ENCODE data around the gene NPIPB8. TPM values are rescaled to one million over a fixed set of nuclear protein-coding genes. Genes with fewer than 3 reads are reported as not detected.
"Not testable (repeated sequence)": the region's sequence is repeated elsewhere in the genome, so short reads cannot be mapped to it uniquely, and the experiment has no call there.

Gene NPIPB8
- total RNA-seq (1 to 10 TPM; 1.3 to 1.4 TPM), polyA plus RNA-seq (0.60 TPM)

DNA sequence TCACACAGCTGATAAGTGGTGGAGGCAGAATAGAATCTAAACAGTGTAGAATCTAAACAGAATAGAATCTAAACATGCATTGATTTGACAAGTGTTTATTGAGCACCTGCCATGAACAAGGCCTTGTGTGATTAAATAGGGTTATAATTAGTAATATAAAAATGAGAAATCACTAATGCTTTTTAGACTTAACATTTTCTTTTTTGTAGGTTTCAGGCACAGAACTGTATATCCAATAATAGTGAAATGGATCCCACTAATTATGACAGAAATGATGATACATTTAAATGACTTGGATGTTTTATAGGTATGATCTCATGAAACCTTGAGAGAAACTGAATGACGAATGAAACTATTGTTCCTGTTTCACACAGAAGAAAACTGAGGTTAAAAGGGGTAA, at the start of gene NPIPB8:
Gene NPIPB8 (plus strand): TSS at position 301 of the 400 bp plus-strand sequence. CDS start 296 bp downstream, outside the sequence.
- H3K4me1 ChIP-seq (ENCODE audit: insufficient read depth, low read length); H3K27me3 ChIP-seq (ENCODE audit: insufficient read depth, low read length, poor library complexity, severe bottlenecking); H3K27ac Mint-ChIP-seq; H3K4me3 Mint-ChIP-seq; H3K27me3 Mint-ChIP-seq; H3K4me3 ChIP-seq (ENCODE audit: low read length); H3K4me1 Mint-ChIP-seq; DNase-seq; H3K9me3 Mint-ChIP-seq; H3K9me3 ChIP-seq (ENCODE audit: low read length); H3K36me3 ChIP-seq (ENCODE audit: insufficient read depth, low read length); H3K27ac ChIP-seq (ENCODE audit: low read depth, low read length); CTCF ChIA-PET; H3K36me3 Mint-ChIP-seq; POLR2A ChIA-PET: not testable (repeated sequence)

- CTCF ChIA-PET, result no interaction called here
- no peaks in the 10 kb centered on the region for H3K9me3 Mint-ChIP-seq
- DNase-seq, result peak in 1 of 5 donors; percentile 10
- Histone ChIP-seq H3K27me3 (ENCODE audit: insufficient read depth, low read length, poor library complexity, severe bottlenecking) (no peaks in the 10 kb centered on the region), H3K4me3 (ENCODE audit: low read length) (no peak overlapping the region), H3K27ac (ENCODE audit: low read depth, low read length) (no peak overlapping the region), H3K9me3 (ENCODE audit: low read length) (no peaks in the 10 kb centered on the region), H3K36me3 (ENCODE audit: insufficient read depth, low read length) (peaks cover 24% of the 10 kb centered on the region), H3K4me1 (ENCODE audit: insufficient read depth, low read length) (no peaks in the 10 kb centered on the region)
- peak overlapping the region in 3 of 8 donors; percentile 32 to 51 (median 38) for H3K27ac Mint-ChIP-seq
- POLR2A ChIA-PET, result no interaction called here
- H3K4me1 Mint-ChIP-seq, result peaks cover 0 to 3% (median 3%) of the 10 kb centered on the region in 3 donors
- peaks cover 0 to 2% of the 10 kb centered on the region in 2 donors for H3K27me3 Mint-ChIP-seq
- peaks cover 0 to 81% (median 18%) of the 10 kb centered on the region in 3 donors for H3K36me3 Mint-ChIP-seq
- no peak overlapping the region for H3K4me3 Mint-ChIP-seq
Measured at GRCh38 chr16:28589069-28589468, 48.8 kb upstream of the NPIPB8 start.

DNA sequence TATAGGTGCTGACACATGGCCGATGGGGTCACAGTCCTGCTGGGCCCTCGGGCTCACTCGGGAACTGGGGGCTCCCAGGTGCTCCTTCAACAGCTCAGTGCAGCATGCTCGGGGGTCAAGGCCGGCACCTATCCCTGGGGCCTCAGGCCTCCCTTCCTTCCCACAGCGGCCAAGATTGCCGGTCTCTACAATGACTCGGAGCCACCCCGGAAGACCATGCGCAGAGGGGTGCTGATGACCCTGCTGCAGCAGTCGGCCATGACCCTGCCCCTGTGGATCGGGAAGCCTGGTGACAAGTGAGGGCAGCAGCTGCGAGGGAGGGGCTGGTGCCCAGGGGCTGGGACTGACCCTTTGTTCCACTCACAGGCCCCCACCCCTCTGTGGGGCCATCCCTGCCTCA, 47.9 kb upstream of the NPIPB8 start:
- Mint-ChIP-seq H3K27ac (peak overlapping the region in 1 of 8 donors; percentile 72), H3K4me1 (peaks cover 0 to 3% (median 3%) of the 10 kb centered on the region in 3 donors), H3K27me3 (peaks cover 0 to 2% of the 10 kb centered on the region in 2 donors), H3K4me3 (peak overlapping the region in 1 of 7 donors; percentile 18), H3K9me3 (no peaks in the 10 kb centered on the region), H3K36me3 (peaks cover 0 to 77% (median 15%) of the 10 kb centered on the region in 3 donors)
- Histone ChIP-seq H3K27me3 (ENCODE audit: insufficient read depth, low read length, poor library complexity, severe bottlenecking) (no peaks in the 10 kb centered on the region), H3K27ac (ENCODE audit: low read depth, low read length) (no peak overlapping the region), H3K4me1 (ENCODE audit: insufficient read depth, low read length) (no peaks in the 10 kb centered on the region), H3K4me3 (ENCODE audit: low read length) (no peak overlapping the region), H3K9me3 (ENCODE audit: low read length) (no peaks in the 10 kb centered on the region), H3K36me3 (ENCODE audit: insufficient read depth, low read length) (peaks cover 23% of the 10 kb centered on the region)
- peak in 1 of 5 donors; percentile 39 for DNase-seq
- POLR2A ChIA-PET, result no interaction called here
- CTCF ChIA-PET, result no interaction called here

DNA sequence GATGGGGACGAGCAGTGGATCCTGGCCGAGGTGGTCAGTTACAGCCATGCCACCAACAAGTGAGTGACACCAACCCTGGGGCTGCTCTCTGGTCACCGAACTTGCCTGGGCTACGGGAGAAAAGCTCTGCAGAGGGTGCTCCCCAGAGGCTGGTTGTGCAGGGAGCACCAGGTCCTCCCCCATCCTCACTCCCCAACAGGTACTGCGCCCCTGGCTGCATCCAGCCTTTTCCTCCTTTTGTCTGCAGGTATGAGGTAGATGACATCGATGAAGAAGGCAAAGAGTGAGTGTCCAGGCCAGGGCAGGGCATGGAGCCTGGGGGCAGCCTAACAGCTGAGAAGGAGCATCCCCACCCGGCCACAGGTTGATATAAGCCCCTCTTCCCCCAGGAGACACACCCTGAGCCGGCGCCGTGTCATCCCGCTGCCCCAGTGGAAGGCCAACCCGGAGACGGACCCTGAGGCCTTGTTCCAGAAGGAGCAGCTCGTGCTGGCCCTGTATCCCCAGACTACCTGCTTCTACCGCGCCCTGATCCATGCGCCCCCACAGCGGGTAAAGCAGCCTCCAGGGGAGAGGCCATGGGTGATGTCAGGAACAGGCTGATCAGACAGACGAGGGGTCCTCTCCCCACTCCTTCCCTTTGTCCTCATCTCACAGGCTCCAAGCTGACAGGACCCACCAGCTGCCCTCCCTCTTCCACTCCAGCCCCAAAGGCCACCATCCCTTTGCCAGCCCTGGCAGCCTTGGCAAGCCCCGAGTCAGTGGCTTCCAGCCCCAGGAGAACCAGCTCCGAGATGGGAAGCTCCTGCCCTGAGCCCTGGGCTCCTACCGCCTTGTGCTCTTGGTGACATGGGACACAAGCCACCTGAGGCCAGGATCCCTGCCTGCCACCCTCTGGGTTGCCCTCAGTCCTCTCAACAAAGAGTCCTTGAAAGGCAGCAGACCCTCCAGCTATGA, 47.2 kb upstream of the NPIPB8 start:
- H3K27me3 Mint-ChIP-seq, result peaks cover 0 to 2% of the 10 kb centered on the region in 2 donors
- Histone ChIP-seq H3K4me1 (ENCODE audit: insufficient read depth, low read length) (no peaks in the 10 kb centered on the region), H3K9me3 (ENCODE audit: low read length) (no peaks in the 10 kb centered on the region), H3K27ac (ENCODE audit: low read depth, low read length) (no peak overlapping the region), H3K4me3 (ENCODE audit: low read length) (no peak overlapping the region), H3K36me3 (ENCODE audit: insufficient read depth, low read length) (peaks cover 16% of the 10 kb centered on the region), H3K27me3 (ENCODE audit: insufficient read depth, low read length, poor library complexity, severe bottlenecking) (no peaks in the 10 kb centered on the region)
- ChIA-PET POLR2A (no interaction called here), CTCF (no interaction called here)
- peak overlapping the region in 3 of 8 donors; percentile 35 to 81 (median 71) for H3K27ac Mint-ChIP-seq
- peak in 1 of 5 donors; percentile 41 for DNase-seq
- H3K4me1 Mint-ChIP-seq, result peaks cover 0 to 3% (median 3%) of the 10 kb centered on the region in 3 donors
- H3K4me3 Mint-ChIP-seq, result no peak overlapping the region
- no peaks in the 10 kb centered on the region for H3K9me3 Mint-ChIP-seq
- peaks cover 0 to 70% (median 10%) of the 10 kb centered on the region in 3 donors for H3K36me3 Mint-ChIP-seq

DNA sequence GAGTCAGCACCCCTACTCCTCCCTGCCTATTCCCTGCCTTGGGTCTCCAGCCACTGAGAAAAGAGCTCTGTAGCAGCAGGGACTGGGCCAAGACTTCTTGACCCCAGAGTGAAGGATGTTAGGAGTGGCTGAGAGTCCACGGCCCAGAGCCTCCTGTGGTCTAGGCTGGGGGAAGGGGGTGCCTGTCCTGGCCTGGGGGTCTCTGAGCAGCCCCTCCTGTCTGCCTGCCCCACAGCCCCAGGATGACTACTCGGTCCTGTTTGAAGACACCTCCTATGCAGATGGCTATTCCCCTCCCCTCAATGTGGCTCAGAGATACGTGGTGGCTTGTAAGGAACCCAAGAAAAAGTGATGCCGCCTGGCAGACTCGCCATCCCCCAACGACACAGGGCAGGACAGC, 46.5 kb upstream of the NPIPB8 start:
- H3K27ac Mint-ChIP-seq, result peak overlapping the region in 2 of 8 donors; percentile 35 to 40
- POLR2A ChIA-PET, result no interaction called here

DNA sequence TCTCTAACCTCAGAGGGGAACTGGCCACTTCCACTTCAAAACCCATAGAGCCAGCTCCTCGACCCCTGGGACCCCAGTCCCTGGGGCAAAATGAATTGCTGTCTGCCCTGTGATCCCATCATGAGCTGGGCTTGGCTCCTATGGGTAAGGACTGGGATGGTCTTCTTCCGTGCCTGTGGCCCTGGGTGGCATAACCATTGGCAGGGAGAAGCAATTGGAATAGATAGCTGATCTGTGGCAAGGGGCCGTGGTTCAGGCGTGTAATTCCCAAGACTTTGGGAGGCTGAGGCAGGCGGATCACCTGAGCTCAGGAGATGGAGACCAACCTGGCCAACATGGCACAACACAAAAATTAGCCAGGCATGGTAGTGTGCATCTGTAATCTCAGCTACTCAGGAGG, 45.4 kb upstream of the NPIPB8 start:
- H3K27me3 Mint-ChIP-seq, result peaks cover 0 to 2% of the 10 kb centered on the region in 2 donors
- H3K4me1 Mint-ChIP-seq, result peaks cover 0 to 3% (median 3%) of the 10 kb centered on the region in 3 donors
- Histone ChIP-seq H3K27ac (ENCODE audit: low read depth, low read length) (no peak overlapping the region), H3K27me3 (ENCODE audit: insufficient read depth, low read length, poor library complexity, severe bottlenecking) (no peaks in the 10 kb centered on the region), H3K36me3 (ENCODE audit: insufficient read depth, low read length) (peaks cover 8% of the 10 kb centered on the region), H3K4me1 (ENCODE audit: insufficient read depth, low read length) (no peaks in the 10 kb centered on the region), H3K9me3 (ENCODE audit: low read length) (no peaks in the 10 kb centered on the region), H3K4me3 (ENCODE audit: low read length) (no peak overlapping the region)
- DNase-seq, result no peak
- peak overlapping the region in 3 of 8 donors; percentile 17 to 61 (median 50) for H3K27ac Mint-ChIP-seq
- CTCF ChIA-PET, result no interaction called here
- no peak overlapping the region for H3K4me3 Mint-ChIP-seq
- H3K36me3 Mint-ChIP-seq, result peaks cover 0 to 53% (median 3%) of the 10 kb centered on the region in 3 donors
- POLR2A ChIA-PET, result no interaction called here
- no peaks in the 10 kb centered on the region for H3K9me3 Mint-ChIP-seq

More for the DNA sequence above, 46.5 kb upstream of the NPIPB8 start:
- no peak overlapping the region for H3K4me3 ChIP-seq (ENCODE audit: low read length)
- no peaks in the 10 kb centered on the region for H3K9me3 Mint-ChIP-seq
- peaks cover 0 to 64% (median 8%) of the 10 kb centered on the region in 3 donors for H3K36me3 Mint-ChIP-seq
- no peak overlapping the region for H3K27ac ChIP-seq (ENCODE audit: low read depth, low read length)
- H3K4me3 Mint-ChIP-seq, result no peak overlapping the region
- peaks cover 0 to 2% of the 10 kb centered on the region in 2 donors for H3K27me3 Mint-ChIP-seq
- CTCF ChIA-PET, result no interaction called here
- H3K4me1 Mint-ChIP-seq, result peaks cover 0 to 3% (median 3%) of the 10 kb centered on the region in 3 donors
- H3K36me3 ChIP-seq (ENCODE audit: insufficient read depth, low read length), result peaks cover 13% of the 10 kb centered on the region
- DNase-seq, result peak in 1 of 5 donors; percentile 13
- H3K4me1 ChIP-seq (ENCODE audit: insufficient read depth, low read length), result no peaks in the 10 kb centered on the region
- no peaks in the 10 kb centered on the region for H3K27me3 ChIP-seq (ENCODE audit: insufficient read depth, low read length, poor library complexity, severe bottlenecking)
- no peaks in the 10 kb centered on the region for H3K9me3 ChIP-seq (ENCODE audit: low read length)

DNA sequence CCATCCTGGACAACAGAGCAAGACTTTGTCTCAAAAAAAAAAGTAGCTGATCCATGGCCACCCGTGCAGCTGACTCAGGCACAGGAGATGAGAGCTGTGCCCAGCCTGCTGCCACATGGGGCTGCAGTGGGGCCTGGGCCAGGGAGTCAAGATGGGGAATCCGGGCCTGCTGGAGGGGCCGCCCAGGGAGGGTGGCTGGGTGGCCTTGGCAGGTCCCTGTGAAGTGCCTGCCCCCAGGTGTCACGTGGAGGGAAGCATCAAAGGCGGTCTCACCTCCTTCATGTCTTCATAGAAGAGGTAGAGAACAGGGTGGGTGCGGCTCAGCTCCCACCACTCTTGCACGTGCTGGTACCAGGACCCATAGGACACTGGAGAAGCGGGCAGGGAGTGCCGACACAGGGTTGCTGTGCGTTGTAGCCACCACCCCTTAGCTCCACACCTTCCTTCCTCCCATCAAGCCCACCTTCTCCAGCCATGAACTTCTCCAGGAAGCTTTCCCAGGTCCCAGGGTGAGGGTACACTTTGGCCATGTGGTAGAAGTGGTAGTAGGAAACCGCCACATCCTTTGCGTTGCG, 44.8 kb upstream of the NPIPB8 start:
- H3K4me3 ChIP-seq (ENCODE audit: low read length), result no peak overlapping the region
- H3K9me3 ChIP-seq (ENCODE audit: low read length), result no peaks in the 10 kb centered on the region
- Mint-ChIP-seq H3K4me3 (peak overlapping the region in 1 of 7 donors; percentile 32), H3K27ac (peak overlapping the region in 6 of 8 donors; percentile 47 to 98 (median 71)), H3K4me1 (peaks cover 0 to 3% (median 3%) of the 10 kb centered on the region in 3 donors), H3K9me3 (no peaks in the 10 kb centered on the region), H3K27me3 (peaks cover 0 to 2% of the 10 kb centered on the region in 2 donors), H3K36me3 (peaks cover 0 to 48% (median 3%) of the 10 kb centered on the region in 3 donors)
- H3K36me3 ChIP-seq (ENCODE audit: insufficient read depth, low read length), result peaks cover 8% of the 10 kb centered on the region
- ChIA-PET CTCF (interaction anchor here (0.6 kb wide), 1 partner anchor 369 kb away, joined by 3 read pairs; no protein-coding TSS in a partner anchor), POLR2A (interaction anchor here (0.6 kb wide), 1 partner anchor 17 kb away, joined by 4 read pairs; no protein-coding TSS in a partner anchor)
- H3K27me3 ChIP-seq (ENCODE audit: insufficient read depth, low read length, poor library complexity, severe bottlenecking), result no peaks in the 10 kb centered on the region
- DNase-seq, result no peak
- H3K4me1 ChIP-seq (ENCODE audit: insufficient read depth, low read length), result no peaks in the 10 kb centered on the region
- no peak overlapping the region for H3K27ac ChIP-seq (ENCODE audit: low read depth, low read length)

DNA sequence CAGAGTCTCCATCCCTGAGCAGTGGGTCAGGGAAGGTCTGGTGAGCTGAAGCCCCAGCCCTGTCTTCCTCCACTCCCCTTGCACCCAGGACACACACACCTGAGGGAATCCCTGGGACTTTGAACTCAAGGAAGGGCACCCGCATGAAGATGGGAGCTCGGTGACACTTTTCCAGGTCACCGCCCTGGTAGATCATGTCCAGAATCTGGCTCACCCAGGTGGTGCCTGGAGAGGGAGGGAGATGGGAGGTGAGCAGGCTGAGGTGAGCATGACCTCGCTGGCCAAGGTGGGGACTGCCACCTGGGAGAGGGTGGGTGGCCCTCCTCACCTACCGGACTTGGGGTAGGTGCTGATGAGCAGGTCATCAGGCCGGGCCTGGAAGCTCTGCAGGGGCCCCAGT, 42.4 kb upstream of the NPIPB8 start:
- H3K27ac Mint-ChIP-seq; H3K4me3 Mint-ChIP-seq; H3K9me3 Mint-ChIP-seq; POLR2A ChIA-PET; H3K27me3 ChIP-seq (ENCODE audit: insufficient read depth, low read length, poor library complexity, severe bottlenecking); H3K4me1 ChIP-seq (ENCODE audit: insufficient read depth, low read length); H3K4me3 ChIP-seq (ENCODE audit: low read length); H3K4me1 Mint-ChIP-seq; CTCF ChIA-PET; H3K36me3 ChIP-seq (ENCODE audit: insufficient read depth, low read length); DNase-seq; H3K27me3 Mint-ChIP-seq; H3K27ac ChIP-seq (ENCODE audit: low read depth, low read length); H3K9me3 ChIP-seq (ENCODE audit: low read length): not testable (repeated sequence)
- peaks cover 0 to 24% (median 0%) of the 10 kb centered on the region in 3 donors for H3K36me3 Mint-ChIP-seq

Data from CD8-positive, alpha-beta memory T cell (primary cell).